Astrocyte (in vitro differentiated cells and primary cell): ENCODE measurements around the gene FPGS.

ENCODE experiments used
- CTCF ChIP-seq: IDR thresholded peaks from 2 replicates; pipeline ENCODE4 v1.5.1; 2011; ENCODE audit warnings: low read depth, mild to moderate bottlenecking, inconsistent platforms, low read length, moderate library complexity; ENCODE audit not compliant: insufficient read depth
- EZH2 ChIP-seq: IDR thresholded peaks from 2 replicates; pipeline ENCODE4 v1.6.1; 2012; ENCODE audit warnings: mild to moderate bottlenecking, low read length, inconsistent platforms; ENCODE audit not compliant: insufficient read depth

GRCh38 chr9:127789179-127789578, 13.5 kb upstream of the FPGS start:
- TF ChIP-seq CTCF, result no peak
- no peak for TF ChIP-seq EZH2
